CD4-positive, alpha-beta T cell treated with Interleukin-4 for 1 hour (primary cell): Measurements from ENCODE around the gene ZIC2.
A peak's percentile ranks its signal among the peaks of the same experiment; 100 is the strongest.

Experiments
- DNase-seq, 2 donors: peaks; one replicate each; pipeline ENCODE4 v3.0.0-alpha.2; 2020 to 2022

Gene ZIC2

GRCh38 chr13:99974939-99975561 is 6.5 kb upstream of the ZIC2 start:
- peak in 1 of 2 donors; percentile 5 for DNase-seq

- DNase-seq: peak in 1 of 2 donors; percentile 1
Measured at GRCh38 chr13:99975626-99976025, 6.0 kb upstream of the ZIC2 start.

DNA sequence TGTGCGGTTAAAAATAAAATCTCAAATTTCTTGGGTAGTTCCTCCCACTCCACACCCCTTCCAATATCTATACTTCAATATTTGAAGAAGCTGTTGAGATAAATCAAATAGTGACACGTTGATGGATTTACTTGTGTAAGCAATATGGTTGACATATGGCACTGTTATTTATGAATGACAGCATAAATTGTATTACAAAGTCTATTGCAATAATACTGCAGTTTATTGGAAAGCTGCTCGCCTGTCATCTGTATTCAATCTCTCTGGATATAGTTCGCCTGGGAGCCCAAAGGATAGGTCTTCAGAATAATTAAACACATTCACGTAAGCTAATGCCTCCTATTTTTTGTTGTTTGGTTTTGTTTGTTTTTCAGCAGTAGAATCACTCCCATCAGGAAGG is 5.0 kb upstream of the ZIC2 start:
- no peak for DNase-seq

GRCh38 chr13:99977334-99977911 is 4.2 kb upstream of the ZIC2 start:
- DNase-seq: no peak

DNA sequence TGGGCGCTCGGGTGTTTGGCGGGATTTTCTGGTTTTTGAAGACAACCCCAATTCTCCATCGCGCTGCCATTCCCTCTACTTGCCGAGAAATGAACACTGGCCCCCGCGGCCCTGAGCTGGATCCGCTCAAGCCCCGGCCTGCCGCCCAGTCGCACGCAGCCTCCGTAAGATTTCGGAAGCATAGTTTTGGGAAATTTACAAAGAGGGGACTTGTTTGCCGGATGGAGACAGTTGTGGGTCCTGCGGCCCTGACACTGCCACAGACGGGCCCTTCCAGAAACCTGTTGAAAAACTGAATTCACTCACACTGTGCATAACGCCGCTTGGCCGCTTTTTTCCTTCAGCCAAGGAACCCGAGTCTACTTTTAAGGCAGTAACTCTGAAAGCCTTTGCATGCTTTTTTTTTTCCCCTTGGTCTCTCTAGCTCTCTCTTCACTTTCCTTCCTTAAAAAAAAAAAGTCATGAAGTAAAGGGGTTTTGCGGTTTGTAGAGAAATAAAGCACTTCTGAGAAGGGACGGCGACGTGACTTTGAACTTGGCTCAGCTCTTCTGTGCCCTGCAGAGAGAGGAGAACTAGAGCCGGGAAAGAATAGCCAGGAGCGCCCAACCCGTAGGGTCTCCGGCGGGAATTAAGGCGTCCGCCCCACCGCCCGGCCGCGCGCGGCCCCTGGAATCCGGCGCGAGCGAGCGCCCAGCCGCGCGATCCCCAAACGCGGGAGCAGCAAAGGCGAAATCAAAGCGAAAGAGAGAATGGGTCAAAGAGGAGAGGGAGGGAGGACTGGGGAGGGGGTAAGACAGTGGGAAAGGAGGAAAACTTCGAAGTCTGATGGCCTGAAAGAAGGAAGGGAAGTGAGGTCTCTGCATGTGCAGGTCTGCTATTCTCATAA is 3.4 kb upstream of the ZIC2 start:
- DNase-seq: peak in 1 of 2 donors; percentile 4

- peak in 1 of 2 donors; percentile 1 for DNase-seq
Measured at GRCh38 chr13:99978799-99979452, 2.7 kb upstream of the ZIC2 start.

DNA sequence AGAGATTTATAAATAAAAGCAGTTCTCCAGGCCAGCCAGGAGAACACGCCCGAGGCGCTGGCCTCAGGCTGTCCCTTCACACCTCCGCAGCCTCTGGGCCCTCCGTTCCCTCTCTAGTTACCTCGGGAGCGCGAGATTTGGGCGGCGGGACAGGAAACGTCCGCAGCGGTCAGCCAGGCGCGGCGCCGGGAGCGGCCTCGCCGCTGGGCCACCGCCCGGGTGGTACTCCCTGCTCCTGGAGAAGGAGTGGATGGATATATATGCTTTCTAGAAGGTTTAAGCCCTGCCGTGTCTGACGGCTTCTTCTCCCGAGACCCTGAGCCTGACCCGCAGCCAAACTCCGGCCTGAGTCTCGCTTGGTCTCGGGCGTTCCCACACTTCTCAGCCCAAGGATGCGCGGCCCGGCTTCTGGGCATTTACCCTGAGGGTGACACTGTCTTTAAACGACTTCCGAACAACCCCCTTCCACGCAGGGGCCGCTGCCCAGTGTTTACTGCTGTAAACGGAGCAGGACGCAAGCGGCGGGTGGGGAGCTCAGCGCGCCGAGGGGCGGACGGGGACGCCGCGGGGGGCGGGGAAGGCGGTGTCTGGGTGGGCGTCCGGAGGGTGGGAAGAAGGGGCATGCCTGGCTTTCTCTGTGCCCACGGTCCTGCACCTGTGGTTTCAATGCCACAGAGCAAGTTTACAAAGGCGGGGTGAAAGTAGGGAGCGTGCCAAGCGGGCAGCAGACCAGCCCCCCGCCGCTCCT is 2.0 kb upstream of the ZIC2 start:
- peak in 1 of 2 donors; percentile 9 for DNase-seq

DNA sequence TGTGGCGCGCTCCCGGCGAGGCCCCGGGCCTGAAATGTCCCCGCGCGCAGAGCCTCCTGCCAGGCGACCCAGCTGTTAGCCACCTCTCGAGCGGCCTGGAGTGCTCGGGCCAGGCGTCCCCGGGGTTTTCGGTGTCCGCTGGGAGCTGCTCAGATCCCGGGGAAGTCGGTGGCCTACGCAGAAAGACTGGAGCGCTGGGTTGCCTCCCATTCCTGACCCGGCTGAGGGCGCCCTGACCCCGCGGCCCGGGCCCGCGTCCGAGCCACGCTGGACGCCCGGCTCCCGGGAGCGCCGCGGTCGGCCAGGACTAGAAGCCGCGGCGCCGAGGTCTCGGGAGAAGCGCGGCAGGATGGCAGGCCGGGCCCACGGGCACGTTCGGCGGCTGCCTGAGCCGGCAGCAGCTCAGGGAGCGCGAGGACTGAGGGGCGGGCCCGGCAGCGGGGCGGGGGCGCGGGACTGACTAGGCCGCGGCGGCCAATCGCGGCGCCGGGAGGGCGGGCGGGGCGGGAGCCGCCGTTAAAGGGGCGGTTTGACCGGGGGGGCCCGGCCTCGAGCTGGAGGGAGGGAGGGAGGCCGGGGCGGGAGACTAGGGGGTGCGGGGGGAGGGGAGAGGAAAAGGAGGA is 1.3 kb upstream of the ZIC2 start:
- peak; percentile 44 to 51 for DNase-seq

- DNase-seq: peak in 1 of 2 donors; percentile 2
Measured at GRCh38 chr13:99980824-99981734, 505 bp upstream of the ZIC2 start.

DNA sequence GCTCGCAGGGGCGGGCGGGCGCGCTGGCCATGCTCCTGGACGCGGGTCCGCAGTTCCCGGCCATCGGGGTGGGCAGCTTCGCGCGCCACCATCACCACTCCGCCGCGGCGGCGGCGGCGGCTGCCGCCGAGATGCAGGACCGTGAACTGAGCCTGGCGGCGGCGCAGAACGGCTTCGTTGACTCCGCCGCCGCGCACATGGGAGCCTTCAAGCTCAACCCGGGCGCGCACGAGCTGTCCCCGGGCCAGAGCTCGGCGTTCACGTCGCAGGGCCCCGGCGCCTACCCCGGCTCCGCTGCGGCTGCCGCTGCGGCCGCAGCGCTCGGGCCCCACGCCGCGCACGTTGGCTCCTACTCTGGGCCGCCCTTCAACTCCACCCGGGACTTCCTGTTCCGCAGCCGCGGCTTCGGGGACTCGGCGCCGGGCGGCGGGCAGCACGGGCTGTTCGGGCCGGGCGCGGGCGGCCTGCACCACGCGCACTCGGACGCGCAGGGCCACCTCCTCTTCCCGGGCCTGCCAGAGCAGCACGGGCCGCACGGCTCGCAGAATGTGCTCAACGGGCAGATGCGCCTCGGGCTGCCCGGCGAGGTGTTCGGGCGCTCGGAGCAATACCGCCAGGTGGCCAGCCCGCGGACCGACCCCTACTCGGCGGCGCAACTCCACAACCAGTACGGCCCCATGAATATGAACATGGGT is 599 bp downstream of the ZIC2 start:
- DNase-seq: no peak

GRCh38 chr13:99982731-99983498 is 1.3 kb downstream of the ZIC2 start:
- DNase-seq: no peak

- no peak for DNase-seq
Measured at GRCh38 chr13:99983499-99984401, 2.2 kb downstream of the ZIC2 start.

- DNase-seq: no peak
Measured at GRCh38 chr13:99984461-99985240, 3.1 kb downstream of the ZIC2 start.

DNA sequence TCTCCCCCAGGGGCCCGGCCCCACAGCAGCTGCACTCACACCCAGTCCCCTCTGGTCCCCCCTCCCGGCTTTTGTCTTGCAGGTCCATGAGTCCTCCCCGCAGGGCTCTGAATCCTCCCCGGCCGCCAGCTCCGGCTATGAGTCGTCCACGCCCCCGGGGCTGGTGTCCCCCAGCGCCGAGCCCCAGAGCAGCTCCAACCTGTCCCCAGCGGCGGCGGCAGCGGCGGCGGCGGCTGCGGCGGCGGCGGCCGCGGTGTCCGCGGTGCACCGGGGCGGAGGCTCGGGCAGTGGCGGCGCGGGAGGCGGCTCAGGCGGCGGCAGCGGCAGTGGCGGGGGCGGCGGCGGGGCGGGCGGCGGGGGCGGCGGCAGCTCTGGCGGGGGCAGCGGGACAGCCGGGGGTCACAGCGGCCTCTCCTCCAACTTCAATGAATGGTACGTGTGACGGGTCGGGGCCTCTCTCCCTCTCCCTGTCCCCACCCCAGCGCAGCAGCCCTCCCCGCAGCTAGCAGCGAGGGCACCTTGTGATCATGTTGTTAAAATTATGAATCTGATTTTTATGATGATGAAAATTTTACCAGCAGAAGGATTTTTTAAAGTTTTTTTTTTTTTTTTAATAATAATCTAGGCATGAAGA is 3.8 kb downstream of the ZIC2 start:
- DNase-seq: no peak

DNA sequence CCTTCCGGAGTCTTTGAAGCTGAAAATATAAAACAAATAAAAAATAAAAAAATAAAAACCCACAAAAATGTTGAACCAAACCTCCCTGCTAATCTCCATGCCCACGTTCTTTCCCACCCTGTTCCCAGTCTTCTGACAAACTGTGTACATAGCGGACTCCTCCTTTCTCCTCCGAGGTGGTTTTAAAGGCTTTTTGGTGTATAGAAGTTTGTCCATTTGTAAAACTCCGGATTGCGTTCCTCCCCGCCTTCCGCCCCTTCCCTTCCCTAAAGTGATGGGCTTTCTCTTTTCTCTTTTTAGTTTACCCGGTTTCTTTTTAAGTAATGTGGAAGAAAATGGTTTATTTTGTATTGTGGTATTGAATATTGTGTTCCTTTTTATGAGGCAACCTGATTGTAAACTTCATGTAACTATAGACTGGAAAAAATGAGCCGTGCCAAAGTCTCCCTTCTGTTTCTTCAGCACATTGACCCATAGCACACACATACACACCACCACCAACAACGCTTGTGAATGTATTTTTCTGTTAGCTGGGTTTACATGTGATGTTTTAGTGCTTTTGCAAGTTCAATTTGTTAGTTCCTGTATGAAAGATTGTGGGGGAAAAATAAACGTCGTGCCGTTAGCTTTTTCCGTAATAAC is 4.4 kb downstream of the ZIC2 start:
- no peak for DNase-seq

- no peak for DNase-seq
Measured at GRCh38 chr13:99986741-99987140, 5.2 kb downstream of the ZIC2 start.
